Aorta (tissue), 5 donors: ENCODE data around the gene BDKRB2. TPM values are rescaled to one million over a fixed set of nuclear protein-coding genes. Genes with fewer than 3 reads are reported as not detected.
"Not testable (repeated sequence)": the region's sequence is repeated elsewhere in the genome, so short reads cannot be mapped to it uniquely, and the experiment has no call there.

Source experiments
- ATAC-seq: fragments of 200-7000 bp; cut with Tn5 transposase; one replicate; pipeline ENCODE4 v1.9.1; 2022; ENCODE audit warnings: moderate library complexity; ENCODE audit not compliant: low FRiP score
- DNase-seq, 2 donors: peaks; one replicate each; pipeline ENCODE4 v3.0.0-alpha.2; 2020
- H3K27ac ChIP-seq, 2 donors: one replicate each; pipeline ENCODE4 v1.5.1; 2013; ENCODE audit warnings: low read length in 2 of 2, mild to moderate bottlenecking in 2 of 2, moderate library complexity in 2 of 2, control low read depth in 1 of 2, inconsistent platforms in 1 of 2, low read depth in 1 of 2
- H3K27me3 ChIP-seq, 2 donors: one replicate each; pipeline ENCODE4 v1.6.1; 2013; ENCODE audit warnings: control low read depth in 1 of 2, low read length in 1 of 2, mild to moderate bottlenecking in 1 of 2, moderate library complexity in 1 of 2; ENCODE audit not compliant: insufficient read depth in 2 of 2, control insufficient read depth in 1 of 2
- H3K36me3 ChIP-seq, 2 donors: one replicate each; pipeline ENCODE4 v1.6.1; 2013; ENCODE audit warnings: control low read depth in 1 of 2, low read length in 1 of 2, mild to moderate bottlenecking in 1 of 2; ENCODE audit not compliant: insufficient read depth in 2 of 2, control insufficient read depth in 1 of 2
- H3K4me1 ChIP-seq, 2 donors: one replicate each; pipeline ENCODE4 v1.6.1; 2013; ENCODE audit warnings: low read length in 2 of 2, control low read depth in 1 of 2, mild to moderate bottlenecking in 1 of 2, moderate library complexity in 1 of 2; ENCODE audit not compliant: insufficient read depth in 2 of 2, control insufficient read depth in 1 of 2
- H3K4me3 ChIP-seq, 2 donors: one replicate each; pipeline ENCODE4 v1.5.1; 2013; ENCODE audit warnings: low read length in 2 of 2, control low read depth in 1 of 2, mild to moderate bottlenecking in 1 of 2
- H3K9me3 ChIP-seq: one replicate; pipeline ENCODE4 v1.6.1; 2013; ENCODE audit warnings: mild to moderate bottlenecking, low read length; ENCODE audit not compliant: control insufficient read depth
- WGBS, 2 donors: extraction: QIAGEN DNeasy Blood & Tissue Kit; methylation state at CpG; one replicate each; pipeline ENCODE4 v1.1.7; 2013; 5-methylcytosine and 5-hydroxymethylcytosine counted together
- intact Hi-C, 2 donors: fragments of 100-400 bp; cut with DNase I; formaldehyde crosslinking; loops; one replicate each; pipeline versions ENCODE4 v1.14.2 to v1.15.0; 2022
- polyA plus RNA-seq, 2 donors: library from polyadenylated mRNA; stranded (reverse); fragments of 200-250 nt; gene quantifications; one replicate each; pipeline ENCODE4 v1.2.3, GENCODE V29; 2013
- total RNA-seq, 2 donors: library from RNA; stranded (reverse); fragmentation: NEBNext Ultra II Directional; extraction: Animal tissue kit (Norgen Biotek cat#: 25700); gene quantifications; one replicate each; pipeline ENCODE4 v1.2.1, GENCODE V29; 2021
- donor health status: healthy with polysubstance abuse.
- donor health status: Bipolar disorder and iron deficiency.
- donor health status: DM: no; HTN: no; CAD: no.
- donor health status: DM: no; HTN: no; CAD: no.
- donor health status: DM: yes; HTN: yes; CAD: no.

Gene BDKRB2
- total and polyA plus RNA-seq, 4 donors, result 5.2 to 12.2 TPM; not detected in 2

GRCh38 chr14:96237641-96238040, 33.0 kb downstream of the BDKRB2 start:
- 92 to 98% methylated on average over 2 of the region's 2 CpGs for WGBS, 2 donors

GRCh38 chr14:96238676-96239265, 34.1 kb downstream of the BDKRB2 start:
- H3K4me3 ChIP-seq, result no peak overlapping the region
- no peak for ATAC-seq
- no peak overlapping the region for H3K27ac ChIP-seq
- 53 to 56% methylated on average over 7 of the region's 7 CpGs for WGBS, 2 donors
- H3K27me3 ChIP-seq, result no peaks in the 10 kb centered on the region
- H3K4me1 ChIP-seq, result no peaks in the 10 kb centered on the region
- no peaks in the 10 kb centered on the region for H3K36me3 ChIP-seq
- no peak for DNase-seq
- intact Hi-C loops, result no loop called here
- H3K9me3 ChIP-seq, result no peaks in the 10 kb centered on the region

More at GRCh38 chr14:96237641-96238040, 33.0 kb downstream of the BDKRB2 start:
- Histone ChIP-seq H3K4me3 (no peak overlapping the region), H3K27ac (no peak overlapping the region), H3K27me3 (no peaks in the 10 kb centered on the region), H3K4me1 (no peaks in the 10 kb centered on the region), H3K36me3 (no peaks in the 10 kb centered on the region), H3K9me3 (no peaks in the 10 kb centered on the region)
- intact Hi-C loops, result no loop called here
- DNase-seq, result no peak
- ATAC-seq, result no peak

GRCh38 chr14:96239711-96240141, 35.1 kb downstream of the BDKRB2 start:
- no peak for DNase-seq
- no peak overlapping the region for H3K27ac ChIP-seq
- H3K4me3 ChIP-seq, result no peak overlapping the region
- H3K9me3 ChIP-seq, result no peaks in the 10 kb centered on the region
- no peaks in the 10 kb centered on the region for H3K4me1 ChIP-seq
- H3K27me3 ChIP-seq, result no peaks in the 10 kb centered on the region
- no peaks in the 10 kb centered on the region for H3K36me3 ChIP-seq
- ATAC-seq, result no peak
- intact Hi-C loops, result no loop called here
- WGBS, 2 donors, result 49% methylated on average over 9 of the region's 9 CpGs

- Histone ChIP-seq H3K4me1 (no peaks in the 10 kb centered on the region), H3K36me3 (no peaks in the 10 kb centered on the region), H3K4me3 (no peak overlapping the region), H3K9me3 (no peaks in the 10 kb centered on the region), H3K27me3 (no peaks in the 10 kb centered on the region), H3K27ac (no peak overlapping the region)
- DNase-seq (no peak), ATAC-seq (no peak)
- WGBS, 2 donors, result 94 to 95% methylated on average over 18 of the region's 18 CpGs
- intact Hi-C loops, result no loop called here
Observed at GRCh38 chr14:96240641-96241040, 36.0 kb downstream of the BDKRB2 start.

- WGBS, 2 donors, result 90 to 94% methylated on average over 10 of the region's 10 CpGs
- intact Hi-C loops, result no loop called here
- Histone ChIP-seq H3K27ac (no peak overlapping the region), H3K9me3 (no peaks in the 10 kb centered on the region), H3K27me3 (no peaks in the 10 kb centered on the region), H3K4me3 (no peak overlapping the region), H3K36me3 (no peaks in the 10 kb centered on the region), H3K4me1 (no peaks in the 10 kb centered on the region)
- DNase-seq (no peak), ATAC-seq (no peak)
Observed at GRCh38 chr14:96242126-96242525, 37.5 kb downstream of the BDKRB2 start.

- 71 to 75% methylated on average over 5 of the region's 5 CpGs for WGBS, 2 donors
- Histone ChIP-seq H3K9me3 (no peaks in the 10 kb centered on the region), H3K4me3 (no peak overlapping the region), H3K27me3 (no peaks in the 10 kb centered on the region), H3K36me3 (no peaks in the 10 kb centered on the region), H3K4me1 (no peaks in the 10 kb centered on the region), H3K27ac (no peak overlapping the region)
- no peak for DNase-seq
- no peak for ATAC-seq
- intact Hi-C loops, result no loop called here
Observed at GRCh38 chr14:96243785-96244184, 39.1 kb downstream of the BDKRB2 start.

GRCh38 chr14:96245074-96245473, 40.4 kb downstream of the BDKRB2 start:
- H3K9me3 ChIP-seq, H3K4me3 ChIP-seq, H3K27me3 ChIP-seq, H3K4me1 ChIP-seq, intact Hi-C loops, ATAC-seq, H3K27ac ChIP-seq, H3K36me3 ChIP-seq, DNase-seq: not testable (repeated sequence)
- WGBS, 2 donors, result 88 to 93% methylated on average over 3 of the region's 3 CpGs

GRCh38 chr14:96245710-96246538, 41.3 kb downstream of the BDKRB2 start:
- Histone ChIP-seq H3K9me3 (no peaks in the 10 kb centered on the region), H3K4me3 (no peak overlapping the region), H3K36me3 (no peaks in the 10 kb centered on the region), H3K4me1 (no peaks in the 10 kb centered on the region), H3K27ac (no peak overlapping the region), H3K27me3 (no peaks in the 10 kb centered on the region)
- ATAC-seq (no peak), DNase-seq (no peak)
- intact Hi-C loops, result no loop called here
- 79 to 84% methylated on average over 3 of the region's 3 CpGs for WGBS, 2 donors

GRCh38 chr14:96246539-96246847, 41.9 kb downstream of the BDKRB2 start:
- no peak for DNase-seq
- ATAC-seq, result peak; percentile 49
- Histone ChIP-seq H3K4me1 (no peaks in the 10 kb centered on the region), H3K27me3 (no peaks in the 10 kb centered on the region), H3K4me3 (no peak overlapping the region), H3K27ac (no peak overlapping the region), H3K9me3 (no peaks in the 10 kb centered on the region), H3K36me3 (no peaks in the 10 kb centered on the region)
- 90 to 92% methylated on average over 1 of the region's 1 CpG for WGBS, 2 donors
- intact Hi-C loops, result no loop called here
